SU-DHL-6 (cell line): Measurements from ENCODE around the gene RAPGEF3.

Source experiments
- H2AFZ ChIP-seq: fragments of 200-600 bp; sonication (generic); 2 replicates; pipeline ENCODE4 v1.6.1; 2014; ENCODE audit warnings: low read depth, mild to moderate bottlenecking, moderate library complexity, mixed read lengths, antibody characterized with exemption, low read length; ENCODE audit not compliant: severe bottlenecking
- H3F3A ChIP-seq: fragments of 200-600 bp; shearing (Covaris generic); 2 replicates; pipeline ENCODE4 v1.6.0; 2016; ENCODE audit warnings: antibody characterized with exemption, mild to moderate bottlenecking; ENCODE audit not compliant: insufficient read depth
- H3K27ac ChIP-seq: fragments of 200-600 bp; sonication (generic); 2 replicates; pipeline ENCODE4 v1.5.1; 2016; ENCODE audit warnings: low read depth, mild to moderate bottlenecking, low read length, moderate library complexity, mixed read lengths
- H3K27me3 ChIP-seq: fragments of 200-600 bp; sonication (generic), shearing (Covaris generic); 2 replicates; pipeline ENCODE4 v1.6.0; 2014; ENCODE audit warnings: mild to moderate bottlenecking, low read length
- H3K36me3 ChIP-seq: fragments of 200-600 bp; sonication (generic); 2 replicates; pipeline ENCODE4 v1.6.1; 2014; ENCODE audit warnings: mild to moderate bottlenecking, low read length, mixed read lengths
- H3K4me2 ChIP-seq: fragments of 300-600, 200-600 bp; shearing (Covaris generic), sonication (generic); 2 replicates; pipeline ENCODE4 v1.6.0; 2014; ENCODE audit warnings: low read length, low read depth, mild to moderate bottlenecking; ENCODE audit not compliant: poor library complexity, severe bottlenecking
- H3K4me3 ChIP-seq: fragments of 200-600 bp; sonication (generic); 2 replicates; pipeline ENCODE4 v1.5.1; 2014; ENCODE audit warnings: antibody characterized with exemption, low read length, mild to moderate bottlenecking, mixed read lengths; ENCODE audit not compliant: insufficient read depth, poor library complexity, severe bottlenecking
- H3K79me2 ChIP-seq: fragments of 200-600 bp; sonication (generic); 2 replicates; pipeline ENCODE4 v1.6.1; 2014; ENCODE audit warnings: mild to moderate bottlenecking, low read length, moderate library complexity; ENCODE audit not compliant: insufficient read depth
- H3K9ac ChIP-seq: fragments of 200-600 bp; sonication (generic); 2 replicates; pipeline ENCODE4 v1.7.0; 2014; ENCODE audit warnings: mild to moderate bottlenecking, low read length
- H3K9me2 ChIP-seq: fragments of 200-600 bp; sonication (generic); replicated peaks from 2 replicates; pipeline ENCODE4 v1.6.1; 2014; ENCODE audit warnings: low read length; ENCODE audit not compliant: insufficient read depth
- H3K9me3 ChIP-seq: fragments of 200-600 bp; sonication (generic); 2 replicates; pipeline ENCODE4 v1.6.1; 2014; ENCODE audit warnings: low read length, mixed read lengths; ENCODE audit not compliant: insufficient read depth
- H4K20me1 ChIP-seq: fragments of 200-600 bp; sonication (generic); 2 replicates; pipeline ENCODE4 v1.6.1; 2014; ENCODE audit warnings: low read depth, mild to moderate bottlenecking, antibody characterized with exemption, low read length, moderate library complexity, mixed read lengths
- CTCF ChIP-seq: fragments of 200-600 bp; sonication (generic); IDR thresholded peaks from one replicate; pipeline ENCODE4 v1.5.1; 2017; ENCODE audit warnings: antibody characterized with exemption, mild to moderate bottlenecking, low read length, moderate library complexity; ENCODE audit not compliant: insufficient read depth, poor library complexity, severe bottlenecking
- EZH2phosphoT487 ChIP-seq: fragments of 200-600 bp; sonication (generic), shearing (Covaris generic); conservative IDR thresholded peaks from 2 replicates; pipeline ENCODE4 v1.6.1; 2018; ENCODE audit warnings: mild to moderate bottlenecking, antibody characterized with exemption, low read length, moderate library complexity, mixed read lengths

The RAPGEF3 gene

GRCh38 chr12:47739297-47739696 is 19.4 kb downstream of the RAPGEF3 start:
- no peak overlapping the region for H3K4me2 ChIP-seq

GRCh38 chr12:47737936-47738594 is 20.6 kb downstream of the RAPGEF3 start:
- Histone ChIP-seq H3K9me2 (no peaks in the 10 kb centered on the region), H3K4me3 (no peak overlapping the region), H3K9ac (no peak overlapping the region), H3K4me2 (no peak overlapping the region), H3K27me3 (no peaks in the 10 kb centered on the region), H2AFZ (no peak overlapping the region), H3K27ac (no peak overlapping the region), H3K79me2 (no peaks in the 10 kb centered on the region), H3K36me3 (no peaks in the 10 kb centered on the region), H3F3A (peaks cover 5% of the 10 kb centered on the region), H4K20me1 (no peaks in the 10 kb centered on the region), H3K9me3 (no peaks in the 10 kb centered on the region)
- no peak for TF ChIP-seq EZH2phosphoT487
- no peak for TF ChIP-seq CTCF

More at GRCh38 chr12:47739297-47739696, 19.4 kb downstream of the RAPGEF3 start:
- no peak overlapping the region for H2AFZ ChIP-seq
- H3K9ac ChIP-seq, result no peak overlapping the region
- no peaks in the 10 kb centered on the region for H4K20me1 ChIP-seq
- no peak overlapping the region for H3K4me3 ChIP-seq
- TF ChIP-seq CTCF (no peak), EZH2phosphoT487 (no peak)
- H3K9me3 ChIP-seq, result no peaks in the 10 kb centered on the region
- no peaks in the 10 kb centered on the region for H3K27me3 ChIP-seq
- peaks cover 5% of the 10 kb centered on the region for H3F3A ChIP-seq
- no peaks in the 10 kb centered on the region for H3K9me2 ChIP-seq
- no peaks in the 10 kb centered on the region for H3K36me3 ChIP-seq
- H3K79me2 ChIP-seq, result no peaks in the 10 kb centered on the region
- no peak overlapping the region for H3K27ac ChIP-seq

GRCh38 chr12:47736877-47737676 is 21.6 kb downstream of the RAPGEF3 start:
- no peaks in the 10 kb centered on the region for H3K79me2 ChIP-seq
- H2AFZ ChIP-seq, result no peak overlapping the region
- H3K27ac ChIP-seq, result no peak overlapping the region
- H4K20me1 ChIP-seq, result no peaks in the 10 kb centered on the region
- no peaks in the 10 kb centered on the region for H3K9me3 ChIP-seq
- H3K27me3 ChIP-seq, result no peaks in the 10 kb centered on the region
- TF ChIP-seq EZH2phosphoT487, result no peak
- no peak for TF ChIP-seq CTCF
- no peaks in the 10 kb centered on the region for H3K9me2 ChIP-seq
- no peaks in the 10 kb centered on the region for H3K36me3 ChIP-seq
- H3K4me3 ChIP-seq, result no peak overlapping the region
- no peak overlapping the region for H3K4me2 ChIP-seq
- no peak overlapping the region for H3K9ac ChIP-seq
- H3F3A ChIP-seq, result peaks cover 5% of the 10 kb centered on the region
